GM18511 (cell line): ENCODE measurements around the gene LRRC61.
"Not testable (repeated sequence)": the region's sequence is repeated elsewhere in the genome, so short reads cannot be mapped to it uniquely, and the experiment has no call there.

Source experiments
- ATAC-seq: cut with Tn5 transposase; IDR thresholded peaks from one replicate; pipeline ENCODE4 v1.9.1; 2021; ENCODE audit warnings: mild to moderate bottlenecking, moderate library complexity; ENCODE audit not compliant: unreplicated experiment

LRRC61 gene

GRCh38 chr7:150307129-150307528, 16.0 kb upstream of the LRRC61 start:
- no peak for ATAC-seq

- ATAC-seq, result no peak
Measured at GRCh38 chr7:150307904-150308303, 15.3 kb upstream of the LRRC61 start.

DNA sequence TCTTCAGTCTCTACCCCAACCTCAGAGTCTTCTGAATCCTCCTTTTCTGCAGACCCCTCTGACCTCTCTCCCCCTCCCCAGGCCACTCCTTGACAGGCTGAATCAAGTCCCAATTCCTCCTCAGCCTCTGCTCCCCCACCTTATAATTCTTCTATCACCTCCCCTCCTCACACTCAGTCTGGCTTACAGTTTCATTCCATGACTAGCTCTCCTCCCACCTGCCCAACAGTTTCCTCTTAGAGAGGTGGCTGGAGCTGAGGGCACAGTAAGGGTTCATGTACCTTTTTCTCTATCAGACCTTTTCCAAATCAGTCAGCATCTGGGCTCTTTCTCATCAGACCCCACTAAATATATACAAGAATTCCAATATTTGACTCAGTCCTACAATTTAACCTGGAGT, 14.6 kb upstream of the LRRC61 start:
- ATAC-seq, result no peak

DNA sequence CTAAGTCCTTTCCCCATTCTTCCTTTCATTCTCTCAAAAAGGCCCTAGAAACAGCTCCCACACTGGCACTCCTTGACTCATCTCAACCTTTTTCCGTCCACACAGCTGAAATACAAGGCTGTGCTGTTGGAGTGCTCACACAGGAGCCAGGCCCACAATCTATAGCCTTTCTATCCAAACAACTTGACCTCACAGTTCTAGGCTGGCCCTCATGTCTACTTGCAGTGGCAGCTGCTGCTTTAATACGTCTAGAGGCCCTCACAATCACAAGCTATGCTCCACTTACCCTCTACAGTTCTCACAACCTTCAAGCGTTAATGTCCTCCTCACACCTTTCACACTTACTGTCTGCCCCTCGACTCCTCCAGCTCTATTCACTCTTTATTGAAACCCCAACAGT, 12.0 kb upstream of the LRRC61 start:
- no peak for ATAC-seq

DNA sequence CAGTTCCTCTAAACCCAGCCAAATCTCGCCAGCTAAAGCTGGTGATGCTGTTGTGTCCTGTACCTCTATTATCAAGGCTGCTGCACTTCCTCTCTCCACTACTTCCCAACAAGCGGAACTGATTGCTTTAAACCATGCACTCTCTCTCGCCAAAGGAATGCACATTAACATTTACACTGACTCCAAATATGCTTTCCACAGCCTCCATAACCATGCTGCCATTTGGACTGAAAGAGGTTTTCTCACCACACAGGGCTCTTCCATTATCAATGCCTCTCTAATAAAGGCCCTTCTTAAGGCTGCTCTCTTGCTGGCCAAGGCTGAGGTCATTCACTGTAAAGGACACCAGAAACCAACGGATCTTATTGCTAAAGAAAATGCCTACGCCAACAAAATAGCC, 11.4 kb upstream of the LRRC61 start:
- no peak for ATAC-seq

GRCh38 chr7:150312649-150313366, 10.3 kb upstream of the LRRC61 start:
- not testable (repeated sequence) for ATAC-seq

GRCh38 chr7:150313367-150313809, 9.8 kb upstream of the LRRC61 start:
- ATAC-seq, result no peak

DNA sequence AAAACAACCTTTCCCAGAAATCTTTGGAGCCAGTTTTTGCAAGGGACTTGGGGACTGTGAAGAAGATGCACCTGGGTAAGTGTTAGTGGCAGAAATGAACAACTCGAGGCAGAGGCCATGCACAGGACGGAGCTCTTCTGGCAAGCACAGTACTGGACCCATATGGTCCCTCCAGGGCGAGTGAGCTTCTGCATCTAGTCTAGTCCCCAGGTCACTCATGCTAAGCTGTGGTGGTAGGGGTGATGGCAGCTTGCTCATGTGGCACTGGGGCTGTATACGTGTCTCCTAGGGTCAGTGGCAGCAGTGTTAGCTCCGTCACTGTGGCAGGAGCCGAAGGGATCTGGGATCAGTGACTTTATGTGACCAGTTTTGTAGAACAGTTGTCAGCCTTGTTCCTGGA, 9.3 kb upstream of the LRRC61 start:
- no peak for ATAC-seq

GRCh38 chr7:150314639-150315239, 8.4 kb upstream of the LRRC61 start:
- no peak for ATAC-seq

DNA sequence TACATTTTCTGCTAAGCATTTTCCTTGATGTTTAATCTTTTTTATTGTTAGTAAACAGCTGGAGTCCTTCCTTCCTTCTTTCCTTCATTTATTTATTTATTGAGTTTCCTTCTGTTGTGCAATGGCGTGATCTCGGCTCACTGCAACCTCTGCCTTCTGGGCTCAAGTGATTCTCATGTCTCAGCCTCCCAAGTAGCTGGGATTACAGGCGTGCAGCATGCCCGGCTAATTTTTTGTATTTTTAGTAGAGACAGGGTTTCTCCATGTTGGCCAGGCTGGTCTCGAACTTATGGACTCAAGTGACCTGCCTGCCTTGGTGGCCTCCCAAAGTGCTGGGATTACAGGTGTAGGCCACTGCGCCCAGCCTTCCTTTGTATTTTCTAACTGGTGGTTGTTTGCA, 6.2 kb upstream of the LRRC61 start:
- not testable (repeated sequence) for ATAC-seq

GRCh38 chr7:150317748-150318444, 5.3 kb upstream of the LRRC61 start:
- ATAC-seq, result no peak

DNA sequence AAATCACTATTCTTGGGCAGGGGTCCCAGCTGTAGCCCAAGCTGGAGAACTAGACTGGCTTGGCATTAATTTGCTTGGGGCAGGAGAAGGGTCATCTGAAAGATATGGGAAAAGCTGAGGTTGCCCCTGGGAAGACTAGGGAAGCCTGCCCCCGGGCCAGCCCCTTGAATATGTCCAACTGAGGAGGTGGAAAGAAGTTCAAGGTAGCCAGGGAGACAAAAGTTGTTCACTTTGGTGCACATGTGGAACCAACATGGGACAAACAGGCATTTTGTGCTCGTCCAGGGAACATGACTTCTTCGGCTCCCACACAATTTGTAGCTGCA, 1.4 kb upstream of the LRRC61 start:
- ATAC-seq, result no peak

- peak; percentile 37 for ATAC-seq
Measured at GRCh38 chr7:150322114-150322832, 882 bp upstream of the LRRC61 start.

- peak; percentile 35 for ATAC-seq
Measured at GRCh38 chr7:150323682-150324372, 672 bp downstream of the LRRC61 start.

DNA sequence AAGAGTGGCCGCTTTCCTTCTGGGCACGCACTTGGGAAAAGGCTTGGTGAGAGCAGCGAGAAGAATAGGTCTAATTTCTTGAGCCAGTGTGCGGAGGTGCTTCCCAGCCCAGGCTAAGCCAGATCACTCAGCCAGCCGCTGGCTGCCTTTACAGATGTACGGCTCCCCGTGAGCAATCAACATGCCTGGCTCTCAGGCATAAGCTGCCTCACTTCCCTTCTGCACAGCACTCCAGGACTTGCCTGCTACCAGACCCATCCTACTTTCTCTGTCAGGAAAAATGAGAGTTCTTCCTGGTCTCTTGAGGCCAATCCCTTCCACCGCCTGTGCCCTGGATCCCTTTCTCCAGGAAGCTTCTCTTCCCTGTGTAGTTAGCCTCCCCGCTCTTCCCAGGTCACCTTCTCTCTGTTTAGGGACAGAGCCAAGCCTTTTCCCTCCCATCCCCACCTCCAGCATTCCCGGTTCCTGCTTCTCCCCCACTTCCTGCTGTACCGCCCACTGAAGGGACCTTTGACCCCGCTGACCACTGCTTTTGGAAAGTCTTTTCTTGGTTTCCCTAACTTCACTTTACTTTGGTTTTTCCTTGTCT, 1.3 kb downstream of the LRRC61 start:
- ATAC-seq, result no peak

GRCh38 chr7:150325110-150325611, 2.0 kb downstream of the LRRC61 start:
- ATAC-seq, result no peak

DNA sequence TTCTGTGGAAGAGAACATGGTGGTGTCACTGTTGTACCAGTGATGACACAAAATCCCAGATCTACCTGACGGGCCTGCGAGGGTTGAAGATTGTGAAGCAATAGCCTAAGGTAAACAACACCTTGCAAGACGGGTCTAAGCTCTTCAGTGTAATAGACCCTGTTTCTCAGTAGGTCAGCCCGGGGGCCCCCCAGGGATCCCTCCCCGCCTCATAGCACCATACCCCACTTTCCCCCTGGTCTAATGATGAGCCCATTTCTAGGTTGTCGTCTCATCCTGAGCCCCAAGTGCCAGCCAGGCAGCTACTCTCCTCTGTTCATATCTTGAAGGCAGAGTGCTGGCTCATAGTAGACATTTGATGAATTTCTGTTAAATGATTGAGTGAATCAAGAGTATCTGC, 2.7 kb downstream of the LRRC61 start:
- ATAC-seq, result no peak

DNA sequence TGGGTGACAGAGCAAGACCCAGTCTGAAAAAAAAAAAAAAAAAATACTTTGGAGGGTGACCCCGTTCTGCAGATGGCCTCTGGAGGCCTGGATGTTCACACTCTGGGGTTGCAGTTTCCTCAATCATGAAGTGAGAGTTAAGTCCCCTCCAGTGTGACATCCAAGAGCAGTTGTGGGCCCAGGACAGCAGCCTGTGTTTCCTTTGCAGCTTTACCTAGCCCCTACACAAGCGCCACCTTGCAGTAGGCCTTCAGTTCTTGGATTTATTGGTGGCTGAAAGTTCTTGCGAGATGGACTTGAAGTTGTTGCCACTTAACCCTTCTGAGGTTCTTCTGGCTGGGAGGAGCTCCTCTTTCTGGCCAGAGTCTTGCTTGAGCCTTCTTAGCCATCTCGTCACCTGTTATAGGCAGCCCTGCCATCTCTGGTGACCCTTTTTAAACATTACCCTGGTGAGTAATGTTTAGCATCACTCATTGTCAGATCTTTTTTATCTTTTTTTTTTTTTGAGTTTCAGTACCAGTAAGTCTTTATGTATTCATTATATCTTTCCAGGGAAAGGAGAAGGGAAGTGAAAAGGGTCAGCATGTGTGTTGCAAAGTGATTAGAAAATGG, 3.6 kb downstream of the LRRC61 start:
- no peak for ATAC-seq

GRCh38 chr7:150327308-150327707, 4.2 kb downstream of the LRRC61 start:
- no peak for ATAC-seq
